Liver (tissue), 9 donors: ENCODE data around the gene GRK5. TPM values are rescaled to one million over a fixed set of nuclear protein-coding genes. Genes with fewer than 3 reads are reported as not detected.

Experiments used
- DNase-seq: peaks from one replicate; pipeline ENCODE4 v3.0.0-alpha.2; 2017; ENCODE audit warnings: low spot score
- H3K27ac ChIP-seq, 2 donors: one replicate each; pipeline ENCODE4 v1.7.0; 2013; ENCODE audit warnings: inconsistent platforms in 2 of 2, low read length in 2 of 2, control low read depth in 1 of 2, low read depth in 1 of 2, mild to moderate bottlenecking in 1 of 2
- H3K27me3 ChIP-seq, 4 donors: one replicate each; pipeline versions ENCODE4 v1.6.1 to v1.7.0; 2013; ENCODE audit warnings: low read length in 3 of 4, inconsistent platforms in 1 of 4, mild to moderate bottlenecking in 1 of 4, moderate library complexity in 1 of 4; ENCODE audit not compliant: control insufficient read depth in 4 of 4, insufficient read depth in 4 of 4
- H3K36me3 ChIP-seq, 4 donors: one replicate each; pipeline versions ENCODE4 v1.6.1 to v1.7.0; 2013; ENCODE audit warnings: low read length in 3 of 4, mild to moderate bottlenecking in 3 of 4, low read depth in 1 of 4, moderate library complexity in 1 of 4; ENCODE audit not compliant: control insufficient read depth in 4 of 4, insufficient read depth in 3 of 4
- H3K4me1 ChIP-seq, 4 donors: one replicate each; pipeline versions ENCODE4 v1.6.1 to v1.7.0; 2013; ENCODE audit warnings: low read length in 3 of 4, mild to moderate bottlenecking in 3 of 4, moderate library complexity in 1 of 4; ENCODE audit not compliant: control insufficient read depth in 4 of 4, insufficient read depth in 4 of 4
- H3K4me3 ChIP-seq, 3 donors: one replicate each; pipeline versions ENCODE4 v1.6.1 to v1.7.0; 2013; ENCODE audit warnings: low read length in 3 of 3, control low read depth in 1 of 3, low read depth in 1 of 3, mild to moderate bottlenecking in 1 of 3
- H3K9ac ChIP-seq, 2 donors: one replicate each; pipeline ENCODE4 v1.7.0; 2013; ENCODE audit warnings: low read length in 2 of 2, mild to moderate bottlenecking in 2 of 2, moderate library complexity in 2 of 2, control low read depth in 1 of 2, low read depth in 1 of 2
- H3K9me3 ChIP-seq, 4 donors: one replicate each; pipeline versions ENCODE4 v1.6.1 to v1.7.0; 2013; ENCODE audit warnings: low read length in 3 of 4; ENCODE audit not compliant: control insufficient read depth in 4 of 4
- EGR1 ChIP-seq, 2 donors: IDR thresholded peaks; 2 replicates each; pipeline ENCODE4 v1.6.1; 2016 to 2018; ENCODE audit warnings: antibody characterized with exemption in 2 of 2, low read depth in 2 of 2
- FOXA1 ChIP-seq: IDR thresholded peaks from 2 replicates; pipeline ENCODE4 v1.6.1; 2016; ENCODE audit warnings: antibody characterized with exemption
- FOXA2 ChIP-seq: IDR thresholded peaks from 2 replicates; pipeline ENCODE4 v1.6.1; 2016; ENCODE audit warnings: antibody characterized with exemption
- GABPA ChIP-seq, 2 donors: IDR thresholded peaks in 1 of 2; conservative IDR thresholded peaks in 1 of 2; 2 replicates each; pipeline ENCODE4 v1.6.1; 2016; ENCODE audit warnings: antibody characterized with exemption in 2 of 2, mild to moderate bottlenecking in 1 of 2, moderate library complexity in 1 of 2
- HNF4A ChIP-seq, 2 donors: conservative IDR thresholded peaks; 2 replicates each; pipeline ENCODE4 v1.6.1; 2016; ENCODE audit warnings: antibody characterized with exemption in 2 of 2, mild to moderate bottlenecking in 2 of 2
- HNF4G ChIP-seq: IDR thresholded peaks from 2 replicates; pipeline ENCODE4 v1.6.1; 2016; ENCODE audit warnings: antibody characterized with exemption
- JUND ChIP-seq, 2 donors: IDR thresholded peaks; 2 replicates each; pipeline ENCODE4 v1.6.1; 2016; ENCODE audit warnings: antibody characterized with exemption in 2 of 2
- NR2F2 ChIP-seq: IDR thresholded peaks from 2 replicates; pipeline ENCODE4 v1.6.1; 2016; ENCODE audit warnings: antibody characterized with exemption
- RAD21 ChIP-seq, 2 donors: IDR thresholded peaks; 2 replicates each; pipeline ENCODE4 v1.6.1; 2016; ENCODE audit warnings: antibody characterized with exemption in 2 of 2, mild to moderate bottlenecking in 2 of 2
- RXRA ChIP-seq, 2 donors: IDR thresholded peaks; 2 replicates each; pipeline ENCODE4 v1.6.1; 2017 to 2018; ENCODE audit warnings: antibody characterized with exemption in 2 of 2, mild to moderate bottlenecking in 1 of 2
- SP1 ChIP-seq: IDR thresholded peaks from 2 replicates; pipeline ENCODE4 v1.6.1; 2018; ENCODE audit warnings: antibody characterized with exemption, mild to moderate bottlenecking
- TAF1 ChIP-seq: conservative IDR thresholded peaks from 2 replicates; pipeline ENCODE4 v1.6.1; 2016; ENCODE audit warnings: antibody characterized with exemption, mild to moderate bottlenecking
- YY1 ChIP-seq: IDR thresholded peaks from 2 replicates; pipeline ENCODE4 v1.6.1; 2016; ENCODE audit warnings: antibody characterized with exemption, mild to moderate bottlenecking
- WGBS: extraction: QIAGEN DNeasy Blood & Tissue Kit; methylation state at CpG from one replicate; pipeline ENCODE4 v1.1.7; 2013; 5-methylcytosine and 5-hydroxymethylcytosine counted together
- polyA plus RNA-seq, 2 donors: library from polyadenylated mRNA; stranded (reverse) in 1 of 2; unstranded in 1 of 2; fragments of 200-250 nt in 1 of 2; fragments of >200 nt in 1 of 2; fragmentation: Nextera tagmentation in 1 of 2; extraction: Ambion mirVana in 1 of 2; gene quantifications; one replicate each; pipeline versions ENCODE4 v1.2.1 to v1.2.3, GENCODE V29; 2013 to 2015
- total RNA-seq, 2 donors: library from RNA; depleted of rRNA; stranded (reverse); fragments of >200 nt; gene quantifications; one replicate each; pipeline ENCODE4 v1.2.3, GENCODE V29; 2014
- TF ChIP-seq, protein P1 (sequence below): IDR thresholded peaks from 2 replicates; pipeline ENCODE4 v1.6.1; 2016; ENCODE audit warnings: antibody characterized with exemption, mild to moderate bottlenecking
- TF ChIP-seq, protein P2 (sequence below): fragments of 150-350 bp; IDR thresholded peaks from 2 replicates; pipeline ENCODE4 v1.5.1; 2017; ENCODE audit warnings: improper control_type of control experiment, low read depth, low read length; ENCODE audit not compliant: missing input control
- TF ChIP-seq, protein P3 (sequence below): IDR thresholded peaks from 2 replicates; pipeline ENCODE4 v1.6.1; 2016; ENCODE audit warnings: antibody characterized with exemption
- TF ChIP-seq, protein P4 (sequence below): IDR thresholded peaks from 2 replicates; pipeline ENCODE4 v1.6.1; 2016; ENCODE audit warnings: antibody characterized with exemption
- TF ChIP-seq, protein P5 (sequence below): IDR thresholded peaks from 2 replicates; pipeline ENCODE4 v1.6.1; 2016; ENCODE audit warnings: antibody characterized with exemption
- donor health status: healthy.
- donor health status: healthy.
- donor health status: healthy.
- donor health status: healthy.
- donor health status: healthy.

GRK5 gene
- total and polyA plus RNA-seq, 4 donors: 2.1 to 6.6 (median 5.1) TPM

DNA sequence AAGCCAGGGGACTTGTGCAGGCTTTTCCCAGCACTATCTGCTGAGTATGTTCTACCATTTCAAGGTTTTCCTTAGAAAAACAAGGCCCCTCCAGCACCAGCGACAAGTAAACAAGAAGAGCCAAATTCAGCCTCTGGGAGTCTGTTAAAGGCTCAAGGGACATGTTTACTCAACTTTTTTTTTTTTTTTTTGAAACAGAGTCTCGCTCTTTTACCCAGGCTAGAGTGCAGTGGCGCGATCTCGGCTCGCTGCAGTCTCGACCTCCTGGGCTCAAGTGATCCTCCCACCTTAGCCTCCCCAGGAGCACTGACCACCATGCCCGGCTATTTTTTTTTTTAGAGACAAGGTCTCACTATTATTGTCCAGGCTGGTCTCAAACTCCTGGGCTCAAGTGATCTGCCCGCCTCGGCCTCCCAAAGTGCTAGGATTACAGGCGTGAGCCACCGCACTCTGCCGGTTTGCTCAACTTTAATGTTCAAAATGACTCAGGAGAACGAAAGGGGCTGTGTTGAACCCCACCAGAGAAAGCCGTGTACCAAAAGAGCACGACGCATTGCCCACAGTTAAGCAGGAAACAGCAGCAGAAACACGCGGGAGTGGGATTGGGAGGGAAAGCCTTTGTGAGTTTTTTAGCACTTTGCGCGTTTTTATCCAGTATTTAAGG, 29.5 kb upstream of the GRK5 start:
- WGBS: 9% methylated on average over 21 of the region's 21 CpGs
- H3K4me3 ChIP-seq: peak overlapping the region; percentile 80 to 97 (median 84)
- H3K9ac ChIP-seq: peak overlapping the region; percentile 84 to 85
- H3K27ac ChIP-seq: peak overlapping the region; percentile 91 to 92
- peaks cover 2 to 17% (median 11%) of the 10 kb centered on the region in 4 donors for H3K36me3 ChIP-seq
- peaks cover 3 to 16% (median 9%) of the 10 kb centered on the region in 4 donors for H3K4me1 ChIP-seq
- H3K27me3 ChIP-seq: no peaks in the 10 kb centered on the region
- DNase-seq: no peak
- TF ChIP-seq JUND (IDR thresholded peaks at IDR 0.05) (no peak), FOXA1 (peak; percentile 57), FOXA2 (peak; percentile 82), HNF4A (conservative IDR thresholded peaks at IDR 0.05) (peak; percentile 29 to 46), RXRA (IDR thresholded peaks at IDR 0.05) (no peak), SP1 (peak; percentile 32)
- no peaks in the 10 kb centered on the region for H3K9me3 ChIP-seq

DNA sequence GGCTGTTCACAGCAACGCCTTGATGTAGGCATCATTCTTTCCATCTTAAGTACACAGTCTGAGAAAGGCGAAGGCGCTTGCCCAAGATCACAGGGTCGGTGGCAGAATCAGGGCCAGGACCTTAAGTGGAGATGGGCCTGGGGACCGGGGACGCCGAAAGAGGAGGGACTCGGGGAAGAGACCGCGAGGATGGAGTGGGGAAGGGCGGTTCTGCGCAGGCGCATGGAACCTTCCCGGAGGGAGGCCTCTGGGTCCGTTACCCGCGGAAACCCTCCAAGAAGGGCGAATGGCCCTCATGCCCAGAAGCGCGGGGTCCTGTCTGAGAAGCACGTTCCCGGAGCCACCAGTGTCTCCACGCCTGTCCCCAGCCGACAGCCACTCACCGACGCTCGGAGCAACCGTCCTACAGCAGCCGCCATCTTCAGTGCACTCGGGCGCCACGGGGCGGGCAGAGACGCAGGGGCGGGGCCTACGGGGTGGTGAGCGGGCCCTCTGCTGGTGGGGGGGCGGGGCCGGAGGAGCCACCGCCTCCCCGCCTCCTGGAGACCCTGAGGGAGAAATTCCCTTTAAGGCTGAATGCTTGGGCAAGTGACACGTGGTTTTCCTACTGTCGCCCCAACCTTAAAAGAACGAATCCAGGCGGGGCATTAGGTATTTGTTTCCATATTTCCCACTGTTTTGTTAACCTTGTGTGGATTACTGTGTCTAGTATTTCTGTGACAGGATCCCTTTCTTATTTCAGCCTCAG, 28.8 kb upstream of the GRK5 start, which contains the start of gene PRDX3:
PRDX3 (minus strand) TSS at position 441 of the 748 bp plus-strand sequence; CDS start at position 419, 22 bp downstream.
- no peaks in the 10 kb centered on the region for H3K27me3 ChIP-seq
- no peaks in the 10 kb centered on the region for H3K9me3 ChIP-seq
- peaks cover 1 to 16% (median 9%) of the 10 kb centered on the region in 4 donors for H3K36me3 ChIP-seq
- peak within 1 kb of the TSS; percentile 91 to 92 for H3K27ac ChIP-seq
- peaks cover 3 to 16% (median 9%) of the 10 kb centered on the region in 4 donors for H3K4me1 ChIP-seq
- WGBS: under 1% methylated on average over 45 of the region's 45 CpGs
- no peak for TF ChIP-seq JUND (IDR thresholded peaks at IDR 0.05)
- TF ChIP-seq GABPA (IDR thresholded peaks at IDR 0.05 in 1 of 2, conservative IDR thresholded peaks at IDR 0.05 in 1 of 2): no peak
- TF ChIP-seq, protein P1, sequence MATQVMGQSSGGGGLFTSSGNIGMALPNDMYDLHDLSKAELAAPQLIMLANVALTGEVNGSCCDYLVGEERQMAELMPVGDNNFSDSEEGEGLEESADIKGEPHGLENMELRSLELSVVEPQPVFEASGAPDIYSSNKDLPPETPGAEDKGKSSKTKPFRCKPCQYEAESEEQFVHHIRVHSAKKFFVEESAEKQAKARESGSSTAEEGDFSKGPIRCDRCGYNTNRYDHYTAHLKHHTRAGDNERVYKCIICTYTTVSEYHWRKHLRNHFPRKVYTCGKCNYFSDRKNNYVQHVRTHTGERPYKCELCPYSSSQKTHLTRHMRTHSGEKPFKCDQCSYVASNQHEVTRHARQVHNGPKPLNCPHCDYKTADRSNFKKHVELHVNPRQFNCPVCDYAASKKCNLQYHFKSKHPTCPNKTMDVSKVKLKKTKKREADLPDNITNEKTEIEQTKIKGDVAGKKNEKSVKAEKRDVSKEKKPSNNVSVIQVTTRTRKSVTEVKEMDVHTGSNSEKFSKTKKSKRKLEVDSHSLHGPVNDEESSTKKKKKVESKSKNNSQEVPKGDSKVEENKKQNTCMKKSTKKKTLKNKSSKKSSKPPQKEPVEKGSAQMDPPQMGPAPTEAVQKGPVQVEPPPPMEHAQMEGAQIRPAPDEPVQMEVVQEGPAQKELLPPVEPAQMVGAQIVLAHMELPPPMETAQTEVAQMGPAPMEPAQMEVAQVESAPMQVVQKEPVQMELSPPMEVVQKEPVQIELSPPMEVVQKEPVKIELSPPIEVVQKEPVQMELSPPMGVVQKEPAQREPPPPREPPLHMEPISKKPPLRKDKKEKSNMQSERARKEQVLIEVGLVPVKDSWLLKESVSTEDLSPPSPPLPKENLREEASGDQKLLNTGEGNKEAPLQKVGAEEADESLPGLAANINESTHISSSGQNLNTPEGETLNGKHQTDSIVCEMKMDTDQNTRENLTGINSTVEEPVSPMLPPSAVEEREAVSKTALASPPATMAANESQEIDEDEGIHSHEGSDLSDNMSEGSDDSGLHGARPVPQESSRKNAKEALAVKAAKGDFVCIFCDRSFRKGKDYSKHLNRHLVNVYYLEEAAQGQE: peak; percentile 61
- no peak for TF ChIP-seq TAF1
- TF ChIP-seq, protein P2, sequence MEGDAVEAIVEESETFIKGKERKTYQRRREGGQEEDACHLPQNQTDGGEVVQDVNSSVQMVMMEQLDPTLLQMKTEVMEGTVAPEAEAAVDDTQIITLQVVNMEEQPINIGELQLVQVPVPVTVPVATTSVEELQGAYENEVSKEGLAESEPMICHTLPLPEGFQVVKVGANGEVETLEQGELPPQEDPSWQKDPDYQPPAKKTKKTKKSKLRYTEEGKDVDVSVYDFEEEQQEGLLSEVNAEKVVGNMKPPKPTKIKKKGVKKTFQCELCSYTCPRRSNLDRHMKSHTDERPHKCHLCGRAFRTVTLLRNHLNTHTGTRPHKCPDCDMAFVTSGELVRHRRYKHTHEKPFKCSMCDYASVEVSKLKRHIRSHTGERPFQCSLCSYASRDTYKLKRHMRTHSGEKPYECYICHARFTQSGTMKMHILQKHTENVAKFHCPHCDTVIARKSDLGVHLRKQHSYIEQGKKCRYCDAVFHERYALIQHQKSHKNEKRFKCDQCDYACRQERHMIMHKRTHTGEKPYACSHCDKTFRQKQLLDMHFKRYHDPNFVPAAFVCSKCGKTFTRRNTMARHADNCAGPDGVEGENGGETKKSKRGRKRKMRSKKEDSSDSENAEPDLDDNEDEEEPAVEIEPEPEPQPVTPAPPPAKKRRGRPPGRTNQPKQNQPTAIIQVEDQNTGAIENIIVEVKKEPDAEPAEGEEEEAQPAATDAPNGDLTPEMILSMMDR: no peak
- no peak for TF ChIP-seq HNF4G
- TF ChIP-seq, protein P3, sequence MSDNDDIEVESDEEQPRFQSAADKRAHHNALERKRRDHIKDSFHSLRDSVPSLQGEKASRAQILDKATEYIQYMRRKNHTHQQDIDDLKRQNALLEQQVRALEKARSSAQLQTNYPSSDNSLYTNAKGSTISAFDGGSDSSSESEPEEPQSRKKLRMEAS: peak; percentile 5
- no peak for TF ChIP-seq HNF4A (conservative IDR thresholded peaks at IDR 0.05)
- TF ChIP-seq RAD21 (IDR thresholded peaks at IDR 0.05): peak in 1 of 2 donors; percentile 20
- TF ChIP-seq, protein P4, sequence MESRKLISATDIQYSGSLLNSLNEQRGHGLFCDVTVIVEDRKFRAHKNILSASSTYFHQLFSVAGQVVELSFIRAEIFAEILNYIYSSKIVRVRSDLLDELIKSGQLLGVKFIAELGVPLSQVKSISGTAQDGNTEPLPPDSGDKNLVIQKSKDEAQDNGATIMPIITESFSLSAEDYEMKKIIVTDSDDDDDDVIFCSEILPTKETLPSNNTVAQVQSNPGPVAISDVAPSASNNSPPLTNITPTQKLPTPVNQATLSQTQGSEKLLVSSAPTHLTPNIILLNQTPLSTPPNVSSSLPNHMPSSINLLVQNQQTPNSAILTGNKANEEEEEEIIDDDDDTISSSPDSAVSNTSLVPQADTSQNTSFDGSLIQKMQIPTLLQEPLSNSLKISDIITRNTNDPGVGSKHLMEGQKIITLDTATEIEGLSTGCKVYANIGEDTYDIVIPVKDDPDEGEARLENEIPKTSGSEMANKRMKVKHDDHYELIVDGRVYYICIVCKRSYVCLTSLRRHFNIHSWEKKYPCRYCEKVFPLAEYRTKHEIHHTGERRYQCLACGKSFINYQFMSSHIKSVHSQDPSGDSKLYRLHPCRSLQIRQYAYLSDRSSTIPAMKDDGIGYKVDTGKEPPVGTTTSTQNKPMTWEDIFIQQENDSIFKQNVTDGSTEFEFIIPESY: peak; percentile 36
- TF ChIP-seq FOXA1: no peak
- TF ChIP-seq YY1: peak; percentile 98
- TF ChIP-seq, protein P5, sequence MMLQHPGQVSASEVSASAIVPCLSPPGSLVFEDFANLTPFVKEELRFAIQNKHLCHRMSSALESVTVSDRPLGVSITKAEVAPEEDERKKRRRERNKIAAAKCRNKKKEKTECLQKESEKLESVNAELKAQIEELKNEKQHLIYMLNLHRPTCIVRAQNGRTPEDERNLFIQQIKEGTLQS: no peak
- no peak for TF ChIP-seq FOXA2
- TF ChIP-seq NR2F2: no peak
- no peak for TF ChIP-seq EGR1 (IDR thresholded peaks at IDR 0.05; ENCODE audit: low read depth in 2 of 2)
- TF ChIP-seq SP1: peak; percentile 38
- TF ChIP-seq RXRA (IDR thresholded peaks at IDR 0.05): no peak
- peak within 1 kb of the TSS; percentile 80 to 97 (median 84) for H3K4me3 ChIP-seq
- peak within 1 kb of the TSS; percentile 84 to 85 for H3K9ac ChIP-seq
- peak; percentile 94 for DNase-seq
